ENCODE measurements around the gene TMC1. TPM values are rescaled to one million over a fixed set of nuclear protein-coding genes. Genes with fewer than 3 reads are reported as not detected.

TMC1 gene
- total RNA-seq, 4 donors from 2014 or later: under 0.01 to 0.95 (median 0.90) TPM; not detected in 1

- H3K36me3 ChIP-seq: no peaks in the 10 kb centered on the region
- no peaks in the 10 kb centered on the region for H3K27me3 ChIP-seq
- DNase-seq: no peak
- no peak overlapping the region for H3K4me3 ChIP-seq
- H3K27ac ChIP-seq: no peak overlapping the region
- no peaks in the 10 kb centered on the region for H3K4me1 ChIP-seq
- H3K9me3 ChIP-seq: no peaks in the 10 kb centered on the region
- TF ChIP-seq, protein P1, sequence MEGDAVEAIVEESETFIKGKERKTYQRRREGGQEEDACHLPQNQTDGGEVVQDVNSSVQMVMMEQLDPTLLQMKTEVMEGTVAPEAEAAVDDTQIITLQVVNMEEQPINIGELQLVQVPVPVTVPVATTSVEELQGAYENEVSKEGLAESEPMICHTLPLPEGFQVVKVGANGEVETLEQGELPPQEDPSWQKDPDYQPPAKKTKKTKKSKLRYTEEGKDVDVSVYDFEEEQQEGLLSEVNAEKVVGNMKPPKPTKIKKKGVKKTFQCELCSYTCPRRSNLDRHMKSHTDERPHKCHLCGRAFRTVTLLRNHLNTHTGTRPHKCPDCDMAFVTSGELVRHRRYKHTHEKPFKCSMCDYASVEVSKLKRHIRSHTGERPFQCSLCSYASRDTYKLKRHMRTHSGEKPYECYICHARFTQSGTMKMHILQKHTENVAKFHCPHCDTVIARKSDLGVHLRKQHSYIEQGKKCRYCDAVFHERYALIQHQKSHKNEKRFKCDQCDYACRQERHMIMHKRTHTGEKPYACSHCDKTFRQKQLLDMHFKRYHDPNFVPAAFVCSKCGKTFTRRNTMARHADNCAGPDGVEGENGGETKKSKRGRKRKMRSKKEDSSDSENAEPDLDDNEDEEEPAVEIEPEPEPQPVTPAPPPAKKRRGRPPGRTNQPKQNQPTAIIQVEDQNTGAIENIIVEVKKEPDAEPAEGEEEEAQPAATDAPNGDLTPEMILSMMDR (IDR thresholded peaks at IDR 0.05): no peak
- no peak for TF ChIP-seq POLR2A (IDR thresholded peaks at IDR 0.05)
- intact Hi-C loops (cut with DNase I; ENCODE audit: low total_unique reads): no loop called here
Observed at GRCh38 chr9:72684615-72685014, 163.2 kb downstream of the TMC1 start.

DNA sequence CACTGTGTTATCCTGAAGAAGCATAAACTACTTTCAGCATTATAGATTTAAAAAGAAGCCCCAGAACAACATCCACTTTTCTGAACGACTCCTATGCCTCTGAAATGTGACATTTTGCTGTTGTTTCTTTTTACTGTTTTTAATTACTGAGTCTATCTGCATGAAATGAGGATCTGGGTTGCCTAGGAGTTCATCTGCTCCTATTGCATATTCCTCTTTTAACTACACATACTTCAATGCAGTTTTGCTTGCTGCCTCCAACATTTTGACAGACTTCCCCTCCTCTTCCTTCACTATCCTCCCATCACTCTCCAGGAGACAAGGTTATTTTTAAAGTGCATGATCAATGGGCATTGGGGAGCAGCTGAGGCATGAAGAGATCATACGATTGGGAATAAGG lies 164.5 kb downstream of the TMC1 start:
- no peak overlapping the region for H3K27ac ChIP-seq
- no peak for DNase-seq
- TF ChIP-seq POLR2A (IDR thresholded peaks at IDR 0.05): no peak
- TF ChIP-seq, protein P1 (IDR thresholded peaks at IDR 0.05): no peak
- no peaks in the 10 kb centered on the region for H3K36me3 ChIP-seq
- no peaks in the 10 kb centered on the region for H3K27me3 ChIP-seq
- intact Hi-C loops (cut with DNase I; ENCODE audit: low total_unique reads): no loop called here
- no peaks in the 10 kb centered on the region for H3K9me3 ChIP-seq
- H3K4me1 ChIP-seq: no peaks in the 10 kb centered on the region
- H3K4me3 ChIP-seq: no peak overlapping the region

GRCh38 chr9:72687331-72687730 lies 165.9 kb downstream of the TMC1 start:
- no peak overlapping the region for H3K4me3 ChIP-seq
- no peaks in the 10 kb centered on the region for H3K4me1 ChIP-seq
- no peaks in the 10 kb centered on the region for H3K27me3 ChIP-seq
- DNase-seq: no peak
- intact Hi-C loops (cut with DNase I; ENCODE audit: low total_unique reads): no loop called here
- no peaks in the 10 kb centered on the region for H3K36me3 ChIP-seq
- H3K9me3 ChIP-seq: no peaks in the 10 kb centered on the region
- H3K27ac ChIP-seq: no peak overlapping the region
- no peak for TF ChIP-seq POLR2A (IDR thresholded peaks at IDR 0.05)
- TF ChIP-seq, protein P1 (IDR thresholded peaks at IDR 0.05): no peak

DNA sequence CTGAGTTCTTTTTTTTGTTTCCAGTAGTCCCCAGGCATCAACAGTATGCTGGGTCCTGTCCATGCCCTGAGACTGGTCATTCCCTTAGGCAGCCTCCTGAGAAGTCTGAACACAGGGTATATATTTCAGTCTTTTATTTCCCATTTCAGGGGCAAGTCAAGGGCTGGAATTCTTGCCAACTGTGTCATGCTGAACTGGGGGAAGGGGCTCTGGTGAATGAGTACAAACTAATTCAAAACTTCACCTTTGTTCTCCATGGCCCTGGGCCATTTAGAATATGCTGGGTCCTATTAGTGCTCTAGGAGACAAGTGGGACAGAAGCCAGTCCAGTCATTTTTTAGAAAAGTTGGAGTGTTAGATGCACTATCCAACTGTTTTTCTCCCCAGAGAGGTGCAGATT lies 170.3 kb downstream of the TMC1 start:
- Histone ChIP-seq H3K27ac (no peak overlapping the region), H3K4me1 (no peaks in the 10 kb centered on the region), H3K4me3 (no peak overlapping the region), H3K27me3 (no peaks in the 10 kb centered on the region), H3K9me3 (no peaks in the 10 kb centered on the region), H3K36me3 (no peaks in the 10 kb centered on the region)
- TF ChIP-seq POLR2A (IDR thresholded peaks at IDR 0.05): no peak
- TF ChIP-seq, protein P1 (IDR thresholded peaks at IDR 0.05): no peak
- intact Hi-C loops (cut with DNase I; ENCODE audit: low total_unique reads): no loop called here
- DNase-seq: no peak

- Histone ChIP-seq H3K9me3 (no peaks in the 10 kb centered on the region), H3K4me1 (no peaks in the 10 kb centered on the region), H3K4me3 (no peak overlapping the region), H3K36me3 (no peaks in the 10 kb centered on the region), H3K27ac (no peak overlapping the region), H3K27me3 (no peaks in the 10 kb centered on the region)
- intact Hi-C loops (cut with DNase I; ENCODE audit: low total_unique reads): no loop called here
- TF ChIP-seq POLR2A (IDR thresholded peaks at IDR 0.05): no peak
- TF ChIP-seq, protein P1 (IDR thresholded peaks at IDR 0.05): no peak
- DNase-seq: no peak
Observed at GRCh38 chr9:72695365-72695764, 174.0 kb downstream of the TMC1 start.
